Endodermal cell (in vitro differentiated cells): ENCODE results near the gene PDE7B. TPM values are rescaled to one million over a fixed set of nuclear protein-coding genes. Genes with fewer than 3 reads are reported as not detected.

Experiments used
- DNase-seq: peaks from one replicate; pipeline ENCODE4 v3.0.0-alpha.2; 2017
- H3K27ac ChIP-seq: 2 replicates; pipeline ENCODE4 v1.5.1; 2013; ENCODE audit warnings: mild to moderate bottlenecking, low read depth, low read length, moderate library complexity
- H3K27me3 ChIP-seq: 2 replicates; pipeline ENCODE4 v1.6.1; 2013; ENCODE audit warnings: mild to moderate bottlenecking, low read length, moderate library complexity; ENCODE audit not compliant: insufficient read depth, control insufficient read depth, poor library complexity, severe bottlenecking
- H3K36me3 ChIP-seq: 2 replicates; pipeline ENCODE4 v1.7.0; 2013; ENCODE audit warnings: mild to moderate bottlenecking, low read length, moderate library complexity; ENCODE audit not compliant: control insufficient read depth, insufficient read depth
- H3K4me1 ChIP-seq: one replicate; pipeline ENCODE4 v1.7.0; 2013; ENCODE audit warnings: low read length; ENCODE audit not compliant: control insufficient read depth, insufficient read depth
- H3K4me3 ChIP-seq: 2 replicates; pipeline ENCODE4 v1.5.1; 2013; ENCODE audit warnings: mild to moderate bottlenecking, low read length, moderate library complexity
- H3K9ac ChIP-seq: 2 replicates; pipeline ENCODE4 v1.6.1; 2013; ENCODE audit warnings: mild to moderate bottlenecking, low read length, moderate library complexity; ENCODE audit not compliant: poor library complexity, severe bottlenecking; ENCODE audit errors: extremely low read depth
- H3K9me3 ChIP-seq: 2 replicates; pipeline ENCODE4 v1.6.1; 2013; ENCODE audit warnings: mild to moderate bottlenecking, low read length, moderate library complexity; ENCODE audit not compliant: control insufficient read depth
- H3K27ac Mint-ChIP-seq: 2 replicates; pipeline ENCODE4 v1.8.0; 2020; ENCODE audit warnings: mixed read lengths
- H3K27me3 Mint-ChIP-seq: 2 replicates; pipeline ENCODE4 v1.8.0; 2021; ENCODE audit warnings: mild to moderate bottlenecking, mixed read lengths; ENCODE audit not compliant: insufficient read depth
- H3K36me3 Mint-ChIP-seq: 2 replicates; pipeline ENCODE4 v1.8.0; 2020; ENCODE audit warnings: low read depth, mixed read lengths
- H3K4me1 Mint-ChIP-seq: 2 replicates; pipeline ENCODE4 v1.8.0; 2020; ENCODE audit warnings: mixed read lengths
- H3K4me3 Mint-ChIP-seq: 2 replicates; pipeline ENCODE4 v1.8.0; 2020; ENCODE audit warnings: mild to moderate bottlenecking, moderate library complexity, mixed read lengths
- H3K9me3 Mint-ChIP-seq: 2 replicates; pipeline ENCODE4 v1.8.0; 2020; ENCODE audit warnings: mild to moderate bottlenecking, mixed read lengths
- CTCF ChIP-seq: fragments of 200-600 bp; sonication (generic); conservative IDR thresholded peaks from 2 replicates; pipeline ENCODE4 v1.5.0; 2021; ENCODE audit warnings: antibody characterized with exemption, mild to moderate bottlenecking
- WGBS, 2 experiments: methylation state at CpG; one replicate each; pipeline versions ENCODE4 v1.1.5 to v1.1.7; 2013; ENCODE audit warnings: missing lambda C conversion rate in 2 of 2, mixed read lengths in 1 of 2; ENCODE audit not compliant: insufficient coverage in 1 of 2, insufficient read length in 1 of 2; 5-methylcytosine and 5-hydroxymethylcytosine counted together
- total RNA-seq, 2 donors: library from RNA; stranded (reverse); fragmentation: NEBNext Ultra II Directional in 1 of 2; extraction: Animal tissue kit (Norgen Biotek cat#: 25700) in 1 of 2; gene quantifications; 2 replicates in 1 of 2; 3 replicates in 1 of 2; pipeline ENCODE4 v1.2.1, GENCODE V29; 2021

The PDE7B gene
- total RNA-seq, 2 donors from 2014 or later: 0.26 TPM; not detected in 1

- H3K27ac ChIP-seq: no peak overlapping the region
- peaks cover 6% of the 10 kb centered on the region for H3K4me1 Mint-ChIP-seq
- H3K9me3 Mint-ChIP-seq: no peaks in the 10 kb centered on the region
- H3K4me1 ChIP-seq: no peaks in the 10 kb centered on the region
- no peak overlapping the region for H3K4me3 ChIP-seq
- H3K9ac ChIP-seq: no peak overlapping the region
- DNase-seq: peak; percentile 47
- WGBS, 2 experiments: 86 to 90% methylated on average over 11 to 15 of the region's 15 CpGs
- no peaks in the 10 kb centered on the region for H3K36me3 ChIP-seq
- no peaks in the 10 kb centered on the region for H3K36me3 Mint-ChIP-seq
- no peaks in the 10 kb centered on the region for H3K27me3 ChIP-seq
- no peaks in the 10 kb centered on the region for H3K9me3 ChIP-seq
- no peak overlapping the region for H3K4me3 Mint-ChIP-seq
- H3K27me3 Mint-ChIP-seq: no peaks in the 10 kb centered on the region
- no peak overlapping the region for H3K27ac Mint-ChIP-seq
- TF ChIP-seq CTCF: no peak
Measured at GRCh38 chr6:136014454-136015437, 163.2 kb downstream of the PDE7B start.

GRCh38 chr6:136015531-136015930 is 164.0 kb downstream of the PDE7B start:
- Histone ChIP-seq H3K9me3 (no peaks in the 10 kb centered on the region), H3K4me3 (no peak overlapping the region), H3K9ac (no peak overlapping the region), H3K36me3 (no peaks in the 10 kb centered on the region), H3K4me1 (no peaks in the 10 kb centered on the region), H3K27me3 (no peaks in the 10 kb centered on the region), H3K27ac (no peak overlapping the region)
- WGBS, 2 experiments: 71 to 84% methylated on average over 2 to 4 of the region's 4 CpGs
- Mint-ChIP-seq H3K4me1 (peaks cover 6% of the 10 kb centered on the region), H3K4me3 (no peak overlapping the region), H3K27me3 (no peaks in the 10 kb centered on the region), H3K9me3 (no peaks in the 10 kb centered on the region), H3K36me3 (no peaks in the 10 kb centered on the region), H3K27ac (no peak overlapping the region)
- no peak for DNase-seq
- TF ChIP-seq CTCF: no peak

GRCh38 chr6:136016228-136017225 is 165.0 kb downstream of the PDE7B start:
- Histone ChIP-seq H3K27ac (no peak overlapping the region), H3K9me3 (no peaks in the 10 kb centered on the region), H3K36me3 (no peaks in the 10 kb centered on the region), H3K4me3 (no peak overlapping the region), H3K9ac (no peak overlapping the region), H3K4me1 (no peaks in the 10 kb centered on the region), H3K27me3 (no peaks in the 10 kb centered on the region)
- H3K9me3 Mint-ChIP-seq: no peaks in the 10 kb centered on the region
- H3K27ac Mint-ChIP-seq: no peak overlapping the region
- no peaks in the 10 kb centered on the region for H3K27me3 Mint-ChIP-seq
- DNase-seq: peak; percentile 54
- no peak overlapping the region for H3K4me3 Mint-ChIP-seq
- TF ChIP-seq CTCF: no peak
- peaks cover 6% of the 10 kb centered on the region for H3K4me1 Mint-ChIP-seq
- WGBS, 2 experiments: 87 to 93% methylated on average over 3 to 9 of the region's 9 CpGs
- no peaks in the 10 kb centered on the region for H3K36me3 Mint-ChIP-seq
